Activated T-helper 17 cell treated with anti-CD3 and anti-CD28 coated beads, Interleukin-2, amount 50 U/mL, for 72 hours (primary cell): ENCODE results near the gene IL1A. TPM values are rescaled to one million over a fixed set of nuclear protein-coding genes. Genes with fewer than 3 reads are reported as not detected.
A peak's percentile ranks its signal among the peaks of the same experiment; 100 is the strongest.

Source experiments
- ATAC-seq: fragments of 150-1000 bp; cut with Tn5 transposase; replicated peaks from 2 replicates; pipeline ENCODE4 v1.10.0; 2021; ENCODE audit warnings: mild to moderate bottlenecking, moderate library complexity
- H3K27ac Mint-ChIP-seq: one replicate; pipeline ENCODE4 v1.8.0; 2022; ENCODE audit warnings: mixed read lengths
- H3K27me3 Mint-ChIP-seq: one replicate; pipeline ENCODE4 v1.8.0; 2022; ENCODE audit warnings: mixed read lengths
- H3K36me3 Mint-ChIP-seq: one replicate; pipeline ENCODE4 v1.8.0; 2022; ENCODE audit warnings: low read depth, mild to moderate bottlenecking, mixed read lengths
- H3K4me1 Mint-ChIP-seq: one replicate; pipeline ENCODE4 v1.8.0; 2022; ENCODE audit warnings: mixed read lengths
- H3K4me3 Mint-ChIP-seq: one replicate; pipeline ENCODE4 v1.8.0; 2022; ENCODE audit warnings: mild to moderate bottlenecking, mixed read lengths
- H3K9me3 Mint-ChIP-seq: one replicate; pipeline ENCODE4 v1.8.0; 2022; ENCODE audit warnings: mixed read lengths
- total RNA-seq, 2 donors: library from RNA; stranded (reverse); gene quantifications; one replicate each; pipeline ENCODE4 v1.2.3, GENCODE V29; 2022

Gene IL1A
- total RNA-seq, 2 donors from 2014 or later, result 4.3 to 27.1 TPM

DNA sequence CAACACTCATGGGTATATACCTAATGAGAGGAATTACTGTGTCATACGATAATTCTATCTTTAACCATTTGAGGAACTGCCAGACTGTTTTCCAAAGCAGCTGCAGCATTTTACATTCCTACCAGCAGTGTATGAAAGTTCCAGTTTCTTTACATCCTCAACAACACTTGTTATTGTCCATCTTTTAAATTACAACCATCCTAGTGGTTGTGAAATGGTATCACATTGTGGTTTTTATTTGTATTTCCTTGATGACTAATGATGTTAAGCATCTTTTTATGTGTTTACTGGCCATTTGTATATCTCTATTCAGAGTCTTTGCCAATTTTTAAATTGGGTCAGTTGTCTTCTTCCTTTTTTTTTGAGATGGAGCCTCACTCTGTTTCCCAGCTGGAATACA lies 15.9 kb downstream of the IL1A start:
- H3K4me3 Mint-ChIP-seq, result peak overlapping the region; percentile 72
- no peak for ATAC-seq
- H3K36me3 Mint-ChIP-seq, result peaks cover 3% of the 10 kb centered on the region
- H3K27ac Mint-ChIP-seq, result peak overlapping the region; percentile 83
- H3K27me3 Mint-ChIP-seq, result no peaks in the 10 kb centered on the region
- H3K4me1 Mint-ChIP-seq, result peaks cover 22% of the 10 kb centered on the region
- no peaks in the 10 kb centered on the region for H3K9me3 Mint-ChIP-seq

GRCh38 chr2:112767693-112768330 lies 16.5 kb downstream of the IL1A start:
- peak; percentile 32 for ATAC-seq
- H3K36me3 Mint-ChIP-seq, result peaks cover 9% of the 10 kb centered on the region
- peak overlapping the region; percentile 72 for H3K4me3 Mint-ChIP-seq
- peak overlapping the region; percentile 83 for H3K27ac Mint-ChIP-seq
- H3K4me1 Mint-ChIP-seq, result peaks cover 26% of the 10 kb centered on the region
- H3K9me3 Mint-ChIP-seq, result no peaks in the 10 kb centered on the region
- no peaks in the 10 kb centered on the region for H3K27me3 Mint-ChIP-seq

GRCh38 chr2:112765251-112765650 lies 19.0 kb downstream of the IL1A start:
- H3K36me3 Mint-ChIP-seq, result peaks cover 30% of the 10 kb centered on the region
- peak overlapping the region; percentile 99 for H3K4me3 Mint-ChIP-seq
- no peak for ATAC-seq
- no peaks in the 10 kb centered on the region for H3K9me3 Mint-ChIP-seq
- peak overlapping the region; percentile 96 for H3K27ac Mint-ChIP-seq
- H3K4me1 Mint-ChIP-seq, result peaks cover 26% of the 10 kb centered on the region
- H3K27me3 Mint-ChIP-seq, result no peaks in the 10 kb centered on the region

- Mint-ChIP-seq H3K27me3 (no peaks in the 10 kb centered on the region), H3K4me3 (peak within 1 kb of the TSS; percentile 99), H3K4me1 (peaks cover 26% of the 10 kb centered on the region), H3K27ac (peak within 1 kb of the TSS; percentile 96), H3K36me3 (peaks cover 30% of the 10 kb centered on the region), H3K9me3 (no peaks in the 10 kb centered on the region)
- ATAC-seq, result peak; percentile 97
Observed at GRCh38 chr2:112764071-112765044, 19.9 kb downstream of the IL1A start, which contains the start of gene CKAP2L. TSS of gene CKAP2L (minus strand) at chr2:112764609. CDS start at chr2:112764598, 11 bp downstream.

GRCh38 chr2:112762276-112762675 lies 22.0 kb downstream of the IL1A start:
- H3K4me3 Mint-ChIP-seq, result peak overlapping the region; percentile 99
- H3K27me3 Mint-ChIP-seq, result no peaks in the 10 kb centered on the region
- ATAC-seq, result no peak
- peaks cover 39% of the 10 kb centered on the region for H3K36me3 Mint-ChIP-seq
- no peaks in the 10 kb centered on the region for H3K9me3 Mint-ChIP-seq
- H3K27ac Mint-ChIP-seq, result no peak overlapping the region
- H3K4me1 Mint-ChIP-seq, result peaks cover 18% of the 10 kb centered on the region

DNA sequence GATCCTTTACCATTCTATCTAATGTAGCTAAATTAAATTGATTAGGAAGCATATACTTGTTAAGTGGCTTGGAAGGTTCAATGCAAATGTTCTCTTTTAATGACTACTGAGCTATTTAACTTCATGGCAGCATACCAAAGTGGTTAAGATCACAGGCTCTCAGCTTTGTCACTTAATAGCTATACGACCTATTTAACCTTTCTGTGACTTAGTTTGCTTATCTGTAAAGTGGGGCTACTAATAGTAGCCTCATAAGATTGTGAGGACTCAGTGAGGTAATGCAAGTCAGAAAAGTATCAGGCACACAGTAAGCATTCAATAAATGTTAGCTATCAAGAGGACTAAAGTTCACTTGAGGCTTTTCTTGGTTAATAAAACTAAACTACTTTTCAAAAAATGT lies 24.1 kb downstream of the IL1A start:
- no peak overlapping the region for H3K4me3 Mint-ChIP-seq
- peaks cover 57% of the 10 kb centered on the region for H3K36me3 Mint-ChIP-seq
- peaks cover 15% of the 10 kb centered on the region for H3K4me1 Mint-ChIP-seq
- H3K27ac Mint-ChIP-seq, result no peak overlapping the region
- no peak for ATAC-seq
- no peaks in the 10 kb centered on the region for H3K27me3 Mint-ChIP-seq
- H3K9me3 Mint-ChIP-seq, result no peaks in the 10 kb centered on the region

DNA sequence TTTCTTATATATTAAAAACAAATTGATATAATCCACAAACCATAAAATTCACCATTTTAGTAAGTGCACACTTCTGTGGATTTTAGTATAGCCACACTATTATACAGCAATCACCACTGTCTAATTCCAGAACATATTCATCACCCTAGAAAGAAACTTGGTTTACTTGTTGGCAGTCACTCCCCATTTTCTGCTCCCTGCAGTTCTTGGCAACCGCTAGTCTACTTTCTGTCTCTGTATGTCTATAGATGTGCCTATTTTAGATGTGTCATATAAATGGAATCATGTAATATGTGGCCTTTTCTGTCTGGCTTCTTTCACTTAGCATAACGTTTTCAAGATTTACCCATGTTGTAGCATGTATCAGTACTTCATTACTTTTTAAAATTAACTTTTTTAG lies 25.6 kb downstream of the IL1A start:
- H3K36me3 Mint-ChIP-seq, result peaks cover 70% of the 10 kb centered on the region
- peaks cover 12% of the 10 kb centered on the region for H3K4me1 Mint-ChIP-seq
- no peaks in the 10 kb centered on the region for H3K27me3 Mint-ChIP-seq
- H3K4me3 Mint-ChIP-seq, result no peak overlapping the region
- no peaks in the 10 kb centered on the region for H3K9me3 Mint-ChIP-seq
- no peak for ATAC-seq
- no peak overlapping the region for H3K27ac Mint-ChIP-seq

DNA sequence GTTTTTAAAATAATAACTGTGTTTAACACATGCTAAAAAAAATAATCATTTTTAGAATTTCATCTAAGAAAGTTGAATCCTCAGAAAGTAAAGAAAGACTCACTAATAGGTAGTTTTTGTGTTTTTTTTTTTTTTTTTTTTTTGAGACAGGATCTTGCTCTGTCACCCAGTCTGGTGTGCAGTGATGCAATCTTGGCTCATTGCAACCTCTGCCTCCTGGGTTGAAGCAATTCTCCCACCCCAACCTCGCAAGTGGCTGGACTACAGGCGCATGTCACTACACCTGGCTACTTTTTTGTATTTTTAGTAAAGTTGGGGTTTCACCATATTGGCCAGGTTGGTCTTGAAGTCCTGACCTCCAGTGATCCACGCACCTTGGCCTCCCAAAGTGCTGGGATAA lies 27.0 kb downstream of the IL1A start:
- H3K27ac Mint-ChIP-seq, result no peak overlapping the region
- H3K27me3 Mint-ChIP-seq, result no peaks in the 10 kb centered on the region
- no peaks in the 10 kb centered on the region for H3K9me3 Mint-ChIP-seq
- peaks cover 9% of the 10 kb centered on the region for H3K4me1 Mint-ChIP-seq
- no peak for ATAC-seq
- no peak overlapping the region for H3K4me3 Mint-ChIP-seq
- H3K36me3 Mint-ChIP-seq, result peaks cover 62% of the 10 kb centered on the region

DNA sequence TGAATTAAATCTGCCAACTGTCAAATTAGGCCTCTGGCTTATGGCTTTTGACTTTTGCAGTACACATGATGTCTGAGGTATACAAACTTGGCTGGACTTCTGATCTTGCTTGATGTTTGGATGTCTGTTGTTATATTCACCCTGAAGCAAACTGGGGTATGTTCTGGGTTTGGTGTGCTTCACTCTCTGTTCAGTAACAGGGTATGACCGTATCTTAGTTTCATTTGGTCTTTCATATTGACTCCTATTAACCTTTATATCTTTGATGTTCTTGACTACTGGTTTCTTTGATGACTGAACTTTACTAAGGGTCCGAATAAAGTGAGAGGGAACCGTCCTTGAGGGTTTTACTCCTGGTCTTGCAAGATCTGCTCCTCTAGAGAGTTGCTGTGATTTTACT lies 28.1 kb downstream of the IL1A start:
- H3K9me3 Mint-ChIP-seq, result no peaks in the 10 kb centered on the region
- H3K4me3 Mint-ChIP-seq, result no peak overlapping the region
- peaks cover 59% of the 10 kb centered on the region for H3K36me3 Mint-ChIP-seq
- ATAC-seq, result no peak
- no peak overlapping the region for H3K27ac Mint-ChIP-seq
- peaks cover 9% of the 10 kb centered on the region for H3K4me1 Mint-ChIP-seq
- no peaks in the 10 kb centered on the region for H3K27me3 Mint-ChIP-seq

GRCh38 chr2:112755444-112755843 lies 28.8 kb downstream of the IL1A start:
- H3K4me3 Mint-ChIP-seq, result no peak overlapping the region
- H3K27ac Mint-ChIP-seq, result no peak overlapping the region
- no peaks in the 10 kb centered on the region for H3K9me3 Mint-ChIP-seq
- H3K27me3 Mint-ChIP-seq, result no peaks in the 10 kb centered on the region
- peaks cover 11% of the 10 kb centered on the region for H3K4me1 Mint-ChIP-seq
- ATAC-seq, result no peak
- H3K36me3 Mint-ChIP-seq, result peaks cover 56% of the 10 kb centered on the region

GRCh38 chr2:112754564-112754963 lies 29.7 kb downstream of the IL1A start:
- ATAC-seq, result no peak
- H3K27ac Mint-ChIP-seq, result no peak overlapping the region
- no peaks in the 10 kb centered on the region for H3K27me3 Mint-ChIP-seq
- peaks cover 17% of the 10 kb centered on the region for H3K4me1 Mint-ChIP-seq
- no peaks in the 10 kb centered on the region for H3K9me3 Mint-ChIP-seq
- no peak overlapping the region for H3K4me3 Mint-ChIP-seq
- H3K36me3 Mint-ChIP-seq, result peaks cover 65% of the 10 kb centered on the region

GRCh38 chr2:112752667-112753066 lies 31.6 kb downstream of the IL1A start:
- Mint-ChIP-seq H3K27me3 (no peaks in the 10 kb centered on the region), H3K27ac (no peak overlapping the region), H3K4me3 (no peak overlapping the region), H3K4me1 (peaks cover 17% of the 10 kb centered on the region), H3K36me3 (peaks cover 59% of the 10 kb centered on the region), H3K9me3 (no peaks in the 10 kb centered on the region)
- no peak for ATAC-seq

DNA sequence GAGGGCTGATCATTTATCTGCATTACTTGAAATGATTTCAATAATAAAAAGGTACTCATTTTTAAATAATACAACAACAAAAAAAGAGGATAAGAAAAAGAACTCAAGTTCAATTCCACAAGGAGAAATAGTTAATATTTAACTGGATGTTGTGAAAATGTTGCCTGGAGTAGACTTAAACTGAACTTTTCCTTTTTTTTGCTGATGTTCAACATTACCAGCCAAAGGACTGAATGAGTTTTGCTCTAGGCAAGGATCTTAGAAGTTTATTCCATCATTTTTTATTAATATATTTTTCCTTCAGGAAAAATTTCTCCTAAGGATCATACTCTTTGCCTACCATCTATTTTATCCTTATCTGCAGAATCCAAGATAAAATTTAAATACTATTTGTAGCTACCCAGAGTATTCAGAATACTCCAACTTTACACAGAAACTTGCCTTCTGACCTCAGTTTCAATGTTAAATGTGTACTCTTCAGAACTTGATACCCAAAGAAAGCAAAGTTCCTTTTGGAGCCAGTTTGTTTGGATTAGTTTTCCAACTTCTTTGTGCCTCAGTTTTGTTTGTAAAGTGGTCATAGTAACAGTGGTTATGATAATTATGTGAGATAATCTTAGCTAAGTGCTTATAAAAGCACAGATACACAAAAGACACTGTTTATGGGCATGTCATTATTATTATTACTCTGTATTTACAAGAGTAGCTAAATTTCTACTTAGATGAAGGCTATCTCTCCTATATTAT lies 32.7 kb downstream of the IL1A start:
- peaks cover 59% of the 10 kb centered on the region for H3K36me3 Mint-ChIP-seq
- no peak overlapping the region for H3K27ac Mint-ChIP-seq
- ATAC-seq, result no peak
- peaks cover 17% of the 10 kb centered on the region for H3K4me1 Mint-ChIP-seq
- no peaks in the 10 kb centered on the region for H3K27me3 Mint-ChIP-seq
- H3K4me3 Mint-ChIP-seq, result no peak overlapping the region
- H3K9me3 Mint-ChIP-seq, result no peaks in the 10 kb centered on the region

DNA sequence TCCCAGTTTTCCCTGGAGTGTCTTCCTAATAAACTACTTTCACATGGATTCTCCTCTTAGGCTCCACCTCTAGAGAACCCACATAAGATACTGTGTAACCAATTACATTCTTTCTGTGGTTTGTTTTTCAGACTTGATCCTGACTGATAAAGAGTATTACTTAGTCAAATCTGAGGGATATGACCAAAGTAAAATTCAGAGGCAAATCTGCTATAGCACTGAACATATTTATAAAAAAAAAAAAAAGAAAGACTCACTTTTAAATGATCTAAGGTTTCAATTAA lies 33.8 kb downstream of the IL1A start:
- H3K27ac Mint-ChIP-seq, result peak overlapping the region; percentile 84
- peaks cover 52% of the 10 kb centered on the region for H3K36me3 Mint-ChIP-seq
- ATAC-seq, result peak; percentile 65
- H3K4me1 Mint-ChIP-seq, result peaks cover 12% of the 10 kb centered on the region
- no peaks in the 10 kb centered on the region for H3K9me3 Mint-ChIP-seq
- no peaks in the 10 kb centered on the region for H3K27me3 Mint-ChIP-seq
- peak overlapping the region; percentile 70 for H3K4me3 Mint-ChIP-seq
